BJ (cell line): Measurements from ENCODE around the gene SYMPK. TPM values are rescaled to one million over a fixed set of nuclear protein-coding genes. Genes with fewer than 3 reads are reported as not detected.
A peak's percentile ranks its signal among the peaks of the same experiment; 100 is the strongest.

Source experiments
- CTCF ChIA-PET: fragments of 350-600 bp; formaldehyde crosslinking; extraction: SDS; loops from one replicate; lab custom pipeline; 2021; ENCODE audit warnings: antibody characterized with exemption, inconsistent platforms; lab: Yijun Ruan, JAX
- POLR2A ChIA-PET: fragments of 300-600 bp; sonication (Branson Sonifier 250); formaldehyde crosslinking; extraction: SDS; loops from one replicate; lab custom pipeline; 2021; ENCODE audit warnings: antibody characterized with exemption; lab: Charles Lee
- DNase-seq: peaks from one replicate; pipeline ENCODE4 v3.0.0-alpha.2; 2011; ENCODE audit warnings: low read depth
- H3K27me3 ChIP-seq: 2 replicates; pipeline ENCODE4 v1.6.0; 2011; ENCODE audit warnings: low read length; ENCODE audit not compliant: control insufficient read depth, insufficient read depth
- H3K36me3 ChIP-seq: 2 replicates; pipeline ENCODE4 v1.5.1; 2011; ENCODE audit warnings: low read length; ENCODE audit not compliant: control insufficient read depth, insufficient read depth
- H3K4me3 ChIP-seq: 2 replicates; pipeline ENCODE4 v1.5.1; 2011; ENCODE audit warnings: low read depth, mild to moderate bottlenecking, control low read depth, low read length
- polyA plus RNA-seq: library from polyadenylated mRNA; depleted of rRNA; stranded (reverse); fragments of >200 nt; gene quantifications from 2 replicates; pipeline ENCODE4 v1.2.3, GENCODE V29; 2011
- TF ChIP-seq, protein P1 (sequence below): IDR thresholded peaks from 2 replicates; pipeline ENCODE4 v1.5.1; 2011; ENCODE audit warnings: low read depth, mild to moderate bottlenecking, control low read depth, inconsistent platforms, low read length, moderate library complexity; ENCODE audit not compliant: insufficient read depth

SYMPK gene
- polyA plus RNA-seq, 1 experiment: 60.2 TPM

DNA sequence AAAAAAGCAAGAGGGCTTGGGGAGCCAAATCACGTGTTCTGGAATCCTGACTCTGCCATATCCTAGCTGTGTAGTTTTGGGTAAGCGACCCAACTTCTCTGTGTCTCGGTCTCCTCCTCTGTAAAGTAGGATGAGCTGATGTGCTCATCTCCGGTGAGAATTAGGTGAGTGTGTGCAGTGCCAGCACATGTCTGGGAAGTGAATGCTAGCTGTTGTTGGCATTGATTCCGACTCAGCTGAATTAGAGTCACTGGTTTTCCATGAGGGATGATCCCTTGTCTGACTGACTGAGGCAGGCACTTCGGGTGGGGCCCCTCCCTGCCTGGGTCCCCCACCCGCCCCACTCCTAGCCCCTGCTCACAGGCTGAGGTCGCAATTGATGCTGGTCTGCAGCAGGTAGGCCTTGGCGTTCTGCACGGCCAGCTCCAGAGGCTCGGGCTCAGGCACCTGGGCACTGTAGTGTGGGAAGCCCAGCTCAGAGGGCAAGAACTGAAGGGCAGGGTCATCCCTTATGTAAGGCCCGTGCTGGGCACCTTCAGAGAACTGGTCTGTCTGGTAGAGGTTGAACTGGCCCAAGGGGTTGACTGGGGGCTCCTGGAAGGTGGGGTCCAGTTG lies 48.7 kb downstream of the SYMPK start:
- Histone ChIP-seq H3K4me3 (no peak overlapping the region), H3K27me3 (no peaks in the 10 kb centered on the region), H3K36me3 (peaks cover 4% of the 10 kb centered on the region)
- ChIA-PET POLR2A (no interaction called here), CTCF (interaction anchor here (1.0 to 6.4 kb wide), 8 partner anchors 10 to 121 kb away, joined by 3 to 111 read pairs (median 4); partner anchors contain the start of genes FOXA3, QPCTL and SIX5)
- no peak for DNase-seq
- TF ChIP-seq, protein P1, sequence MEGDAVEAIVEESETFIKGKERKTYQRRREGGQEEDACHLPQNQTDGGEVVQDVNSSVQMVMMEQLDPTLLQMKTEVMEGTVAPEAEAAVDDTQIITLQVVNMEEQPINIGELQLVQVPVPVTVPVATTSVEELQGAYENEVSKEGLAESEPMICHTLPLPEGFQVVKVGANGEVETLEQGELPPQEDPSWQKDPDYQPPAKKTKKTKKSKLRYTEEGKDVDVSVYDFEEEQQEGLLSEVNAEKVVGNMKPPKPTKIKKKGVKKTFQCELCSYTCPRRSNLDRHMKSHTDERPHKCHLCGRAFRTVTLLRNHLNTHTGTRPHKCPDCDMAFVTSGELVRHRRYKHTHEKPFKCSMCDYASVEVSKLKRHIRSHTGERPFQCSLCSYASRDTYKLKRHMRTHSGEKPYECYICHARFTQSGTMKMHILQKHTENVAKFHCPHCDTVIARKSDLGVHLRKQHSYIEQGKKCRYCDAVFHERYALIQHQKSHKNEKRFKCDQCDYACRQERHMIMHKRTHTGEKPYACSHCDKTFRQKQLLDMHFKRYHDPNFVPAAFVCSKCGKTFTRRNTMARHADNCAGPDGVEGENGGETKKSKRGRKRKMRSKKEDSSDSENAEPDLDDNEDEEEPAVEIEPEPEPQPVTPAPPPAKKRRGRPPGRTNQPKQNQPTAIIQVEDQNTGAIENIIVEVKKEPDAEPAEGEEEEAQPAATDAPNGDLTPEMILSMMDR: no peak

DNA sequence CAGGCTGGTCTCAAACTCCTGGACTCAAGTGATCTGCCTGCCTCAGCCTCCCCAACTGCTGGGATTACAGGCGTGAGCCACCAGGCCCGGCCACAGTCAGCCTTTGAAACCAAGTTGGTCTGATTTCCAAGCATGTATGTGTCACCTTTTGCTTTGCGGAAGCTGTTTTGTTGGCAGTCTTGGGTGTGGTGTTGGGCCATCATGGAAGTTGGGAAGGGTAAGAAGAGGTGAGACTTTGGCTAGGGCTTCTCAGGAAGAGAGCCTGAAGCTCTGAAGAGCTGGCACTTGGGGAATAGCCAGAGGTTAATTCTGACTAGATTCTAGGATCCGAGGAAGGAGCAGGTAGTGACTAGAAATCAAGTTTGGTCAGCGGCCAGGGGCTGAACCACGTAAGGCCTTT lies 50.6 kb downstream of the SYMPK start:
- TF ChIP-seq, protein P1: no peak
- POLR2A ChIA-PET: interaction anchor here (0.6 kb wide), 1 partner anchor 13 kb away, joined by 4 read pairs; no protein-coding TSS in a partner anchor
- DNase-seq: no peak
- Histone ChIP-seq H3K4me3 (no peak overlapping the region), H3K36me3 (peaks cover 2% of the 10 kb centered on the region), H3K27me3 (no peaks in the 10 kb centered on the region)
- CTCF ChIA-PET: interaction anchor here (1.4 to 2.2 kb wide), 2 partner anchors 12 to 197 kb away, joined by 4 to 8 read pairs; no protein-coding TSS in a partner anchor

DNA sequence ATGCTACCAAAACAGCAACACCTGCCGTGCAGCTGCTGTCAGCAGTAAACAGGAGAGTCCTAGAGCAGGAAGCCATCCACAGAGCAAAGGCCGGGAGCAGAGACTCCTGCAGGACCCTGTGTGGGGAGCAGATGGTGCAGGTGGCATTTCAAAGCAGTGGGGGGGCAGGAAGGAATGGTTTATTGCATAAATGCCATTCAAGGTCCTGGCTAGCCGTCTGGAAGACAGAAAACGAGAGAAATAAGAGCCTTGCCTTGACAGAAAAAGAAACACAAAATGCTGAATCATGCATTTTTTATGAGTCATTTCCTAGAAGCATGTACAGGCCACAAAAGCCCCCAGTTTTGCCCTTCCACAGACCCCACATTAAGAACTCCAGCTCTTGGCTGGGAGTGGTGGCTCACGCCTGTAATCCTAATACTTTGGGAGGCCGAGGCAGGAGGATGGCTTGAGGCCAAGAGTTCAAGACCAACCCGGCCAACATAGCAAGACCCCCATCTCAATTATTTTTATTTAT lies 53.2 kb downstream of the SYMPK start:
- ChIA-PET POLR2A (no interaction called here), CTCF (interaction anchor here (3.6 kb wide), 1 partner anchor 10 kb away, joined by 11 read pairs; no protein-coding TSS in a partner anchor)
- TF ChIP-seq, protein P1: no peak
- no peaks in the 10 kb centered on the region for H3K27me3 ChIP-seq
- DNase-seq: peak; percentile 23
- no peak overlapping the region for H3K4me3 ChIP-seq
- H3K36me3 ChIP-seq: peaks cover 2% of the 10 kb centered on the region

DNA sequence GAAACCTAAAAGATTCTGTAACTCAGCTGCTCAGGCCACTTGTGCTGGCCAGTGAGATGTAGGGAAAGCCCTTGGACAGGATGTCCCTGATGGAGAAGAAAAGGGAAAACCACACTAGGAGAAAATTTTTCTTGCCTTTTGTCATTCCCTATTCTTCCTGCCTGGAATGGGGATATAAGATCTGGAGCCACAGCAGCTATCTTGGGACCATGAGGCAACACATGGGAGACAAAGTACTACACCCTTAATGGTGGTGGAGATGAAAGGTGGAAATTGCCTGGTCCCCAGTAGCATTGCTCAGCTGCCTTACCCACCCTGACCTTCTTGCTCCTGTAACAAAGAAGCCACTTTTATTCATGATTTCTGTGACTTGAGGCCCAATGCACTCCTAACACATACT lies 57.2 kb downstream of the SYMPK start:
- ChIA-PET POLR2A (no interaction called here), CTCF (interaction anchor here (0.6 to 12.1 kb wide), 3 partner anchors 10 to 36 kb away, joined by 3 to 154 read pairs (median 111); partner anchors contain the start of genes RSPH6A and SIX5)
- TF ChIP-seq, protein P1: no peak
- Histone ChIP-seq H3K4me3 (no peak overlapping the region), H3K27me3 (no peaks in the 10 kb centered on the region), H3K36me3 (no peaks in the 10 kb centered on the region)
- DNase-seq: no peak

DNA sequence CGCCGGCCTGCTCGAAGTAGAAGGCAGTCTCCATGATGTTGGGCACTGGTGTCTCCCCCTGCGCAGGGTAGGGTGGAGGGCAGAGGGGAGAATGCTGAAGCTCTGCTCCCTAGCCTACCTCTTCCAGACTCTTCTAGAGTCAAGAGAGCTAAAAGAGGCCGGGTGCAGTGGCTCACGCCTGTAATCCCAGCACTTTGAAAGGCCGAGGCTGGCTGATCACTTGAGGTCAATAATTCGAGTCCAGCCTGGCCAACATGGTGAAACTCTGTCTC lies 58.1 kb downstream of the SYMPK start:
- ChIA-PET CTCF (interaction anchor here (10.8 to 12.1 kb wide), 2 partner anchors 11 to 35 kb away, joined by 111 to 154 read pairs; partner anchors contain the start of genes RSPH6A and SIX5), POLR2A (no interaction called here)
- H3K27me3 ChIP-seq: no peaks in the 10 kb centered on the region
- DNase-seq: no peak
- H3K36me3 ChIP-seq: no peaks in the 10 kb centered on the region
- no peak overlapping the region for H3K4me3 ChIP-seq
- TF ChIP-seq, protein P1: no peak
